HepG2 (cell line): ENCODE measurements around the gene CDKN1A. TPM values are rescaled to one million over a fixed set of nuclear protein-coding genes. Genes with fewer than 3 reads are reported as not detected.

ENCODE experiments used
- DNMT1 ChIP-seq: sonication (generic); formaldehyde crosslinking; IDR thresholded peaks from 2 replicates; pipeline ENCODE4 v1.5.1; 2020; ENCODE audit warnings: mild to moderate bottlenecking, missing genetic modification reagents
- KDM6A ChIP-seq: IDR thresholded peaks from 2 replicates; pipeline ENCODE4 v1.6.1; 2016; ENCODE audit warnings: low read depth
- KLF6 ChIP-seq: IDR thresholded peaks from 2 replicates; pipeline ENCODE4 v1.8.0; 2016; ENCODE audit warnings: missing biosample characterization, missing genetic modification reagents
- KLF9 ChIP-seq: IDR thresholded peaks from 2 replicates; pipeline ENCODE4 v1.6.1; 2016; ENCODE audit warnings: low read depth
- MED1 ChIP-seq: sonication (generic); formaldehyde crosslinking; IDR thresholded peaks from 2 replicates; pipeline ENCODE4 v1.4.0; 2020; ENCODE audit warnings: missing genetic modification reagents
- MTA1 ChIP-seq: sonication (generic); formaldehyde crosslinking; IDR thresholded peaks from 2 replicates; pipeline ENCODE4 v1.4.0; 2020; ENCODE audit warnings: missing genetic modification reagents, mild to moderate bottlenecking, borderline replicate concordance
- NKX3-1 ChIP-seq: sonication (generic); formaldehyde crosslinking; IDR thresholded peaks from 2 replicates; pipeline ENCODE4 v1.5.0; 2020; ENCODE audit warnings: missing genetic modification reagents
- PAWR ChIP-seq: sonication (generic); formaldehyde crosslinking; IDR thresholded peaks from 2 replicates; pipeline ENCODE4 v1.4.0; 2020; ENCODE audit warnings: missing genetic modification reagents, mild to moderate bottlenecking, borderline replicate concordance
- RBFOX2 ChIP-seq: fragments of 200-400 bp; formaldehyde crosslinking; IDR thresholded peaks from 2 replicates; pipeline ENCODE4 v1.6.1; 2017; ENCODE audit warnings: low read depth, mild to moderate bottlenecking, low read length
- SMYD3 ChIP-seq: sonication (generic); formaldehyde crosslinking; IDR thresholded peaks from 2 replicates; pipeline ENCODE4 v1.8.1; 2023; ENCODE audit warnings: mild to moderate bottlenecking, missing genetic modification reagents
- SNAI1 ChIP-seq: sonication (generic); formaldehyde crosslinking; IDR thresholded peaks from 2 replicates; pipeline ENCODE4 v1.5.0; 2020; ENCODE audit warnings: mild to moderate bottlenecking, missing genetic modification reagents, borderline replicate concordance
- SNAPC2 ChIP-seq: sonication (generic); formaldehyde crosslinking; IDR thresholded peaks from 2 replicates; pipeline ENCODE4 v1.8.1; 2022; ENCODE audit warnings: mild to moderate bottlenecking, missing genetic modification reagents
- XBP1 ChIP-seq: sonication (generic); formaldehyde crosslinking; IDR thresholded peaks from 2 replicates; pipeline ENCODE4 v1.5.0; 2020; ENCODE audit warnings: missing genetic modification reagents
- YEATS2 ChIP-seq: sonication (generic); formaldehyde crosslinking; IDR thresholded peaks from 2 replicates; pipeline ENCODE4 v1.4.0; 2020; ENCODE audit warnings: missing genetic modification reagents, borderline replicate concordance
- ZBTB21 ChIP-seq: sonication (generic); formaldehyde crosslinking; IDR thresholded peaks from 2 replicates; pipeline ENCODE4 v1.4.0; 2020; ENCODE audit warnings: missing genetic modification reagents
- ZNF430 ChIP-seq: sonication (generic); formaldehyde crosslinking; IDR thresholded peaks from 2 replicates; pipeline ENCODE4 v1.9.0; 2021; ENCODE audit warnings: mild to moderate bottlenecking, missing genetic modification reagents
- ZNF616 ChIP-seq: sonication (generic); formaldehyde crosslinking; IDR thresholded peaks from 2 replicates; pipeline ENCODE4 v1.5.0; 2020; ENCODE audit warnings: low read depth, mild to moderate bottlenecking, missing genetic modification reagents
- ZNF768 ChIP-seq: sonication (generic); formaldehyde crosslinking; IDR thresholded peaks from 2 replicates; pipeline ENCODE4 v1.4.0; 2020; ENCODE audit warnings: missing genetic modification reagents
- ZNF790 ChIP-seq: sonication (generic); formaldehyde crosslinking; IDR thresholded peaks from 2 replicates; pipeline ENCODE4 v1.8.0; 2022; ENCODE audit warnings: missing genetic modification reagents, mild to moderate bottlenecking, borderline replicate concordance
- ZNF879 ChIP-seq: sonication (generic); formaldehyde crosslinking; IDR thresholded peaks from 2 replicates; pipeline ENCODE4 v1.8.1; 2023; ENCODE audit warnings: missing genetic modification reagents
- polyA plus RNA-seq, 8 experiments: library from polyadenylated mRNA; depleted of rRNA in 3 of 8; stranded (reverse) in 7 of 8; unstranded in 1 of 8; fragments of >200 nt; fragmentation: Illumina TruSeq in 4 of 8; extraction: Trizol in 4 of 8; gene quantifications; 2 replicates each; pipeline versions ENCODE4 v1.2.1 to v1.2.3, GENCODE V29; 2011 to 2016; ENCODE audit warnings: low read depth in 4 of 8, missing spikeins in 1 of 8, mixed read lengths in 1 of 8; ENCODE audit not compliant: insufficient read depth in 1 of 8
- total RNA-seq, 5 experiments: library from RNA; depleted of rRNA; stranded (reverse); fragments of >200 nt; fragmentation: Illumina TruSeq; extraction: Trizol; gene quantifications; 2 replicates each; pipeline ENCODE4 v1.2.3, GENCODE V29; 2016; ENCODE audit warnings: low read depth in 1 of 5
- TF ChIP-seq, protein P1 (sequence below): sonication (generic); formaldehyde crosslinking; IDR thresholded peaks from 2 replicates; pipeline ENCODE4 v1.8.1; 2023; ENCODE audit warnings: mild to moderate bottlenecking, missing genetic modification reagents
- TF ChIP-seq, protein P2 (sequence below): sonication (generic); formaldehyde crosslinking; IDR thresholded peaks from 2 replicates; pipeline ENCODE4 v1.5.1; 2020; ENCODE audit warnings: mild to moderate bottlenecking, missing genetic modification reagents
- TF ChIP-seq, protein P3 (sequence below): sonication (generic); formaldehyde crosslinking; IDR thresholded peaks from 2 replicates; pipeline ENCODE4 v1.5.0; 2020; ENCODE audit warnings: mild to moderate bottlenecking, low read depth, missing genetic modification reagents, borderline replicate concordance
- TF ChIP-seq, protein P4 (sequence below): sonication (generic); formaldehyde crosslinking; IDR thresholded peaks from 2 replicates; pipeline ENCODE4 v1.4.0; 2020; ENCODE audit warnings: missing genetic modification reagents

Gene CDKN1A
- total and polyA plus RNA-seq, 2 of the 13 experiments (the other 11 are each of a cell fraction or from before 2014, with no cell fraction given) = 60.7 to 92.1 TPM

DNA sequence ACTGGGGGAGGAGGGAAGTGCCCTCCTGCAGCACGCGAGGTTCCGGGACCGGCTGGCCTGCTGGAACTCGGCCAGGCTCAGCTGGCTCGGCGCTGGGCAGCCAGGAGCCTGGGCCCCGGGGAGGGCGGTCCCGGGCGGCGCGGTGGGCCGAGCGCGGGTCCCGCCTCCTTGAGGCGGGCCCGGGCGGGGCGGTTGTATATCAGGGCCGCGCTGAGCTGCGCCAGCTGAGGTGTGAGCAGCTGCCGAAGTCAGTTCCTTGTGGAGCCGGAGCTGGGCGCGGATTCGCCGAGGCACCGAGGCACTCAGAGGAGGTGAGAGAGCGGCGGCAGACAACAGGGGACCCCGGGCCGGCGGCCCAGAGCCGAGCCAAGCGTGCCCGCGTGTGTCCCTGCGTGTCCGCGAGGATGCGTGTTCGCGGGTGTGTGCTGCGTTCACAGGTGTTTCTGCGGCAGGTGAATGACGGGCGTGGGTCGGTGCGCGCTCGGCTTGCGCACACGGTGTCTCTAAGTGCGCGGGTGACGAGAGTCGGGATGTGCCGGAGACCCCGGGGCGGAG is at the start of gene CDKN1A (continued):
- TF ChIP-seq DNMT1 (0 out of 2 replicates have a peak, but pooled peaks have one; percentile 78), KDM6A (peak; percentile 1; the same call in 1 of the 2 replicates), SMYD3 (CRISPR knock-in tag) (peak; percentile 85; the same call in 1 of the 2 replicates), MTA1 (peak; percentile 61; the same call in 1 of the 2 replicates), ZNF768 (peak; percentile 75), YEATS2 (CRISPR knock-in tag) (0 out of 2 replicates have a peak, but pooled peaks have one; percentile 8), XBP1 (CRISPR knock-in tag) (no peak), ZNF430 (peak; percentile 94), ZNF790 (CRISPR knock-in tag) (peak; percentile 82; the same call in 1 of the 2 replicates), SNAI1 (CRISPR knock-in tag) (no peak), MED1 (CRISPR knock-in tag) (peak; percentile 92), ZNF616 (CRISPR knock-in tag) (peak; percentile 88; the same call in 1 of the 2 replicates), KLF9 (0 out of 2 replicates have a peak, but pooled peaks have one; percentile 65), NKX3-1 (CRISPR knock-in tag) (peak; percentile 74; the same call in 1 of the 2 replicates), KLF6 (CRISPR knock-in tag) (peak; percentile 94), SNAPC2 (CRISPR knock-in tag) (0 out of 2 replicates have a peak, but pooled peaks have one; percentile 1), ZNF879 (CRISPR knock-in tag) (no peak; the same call in 1 of the 2 replicates), RBFOX2 (peak; percentile 100), ZBTB21 (CRISPR knock-in tag) (0 out of 2 replicates have a peak, but pooled peaks have one; percentile 13), PAWR (CRISPR knock-in tag) (no peak)
- TF ChIP-seq, protein P1, sequence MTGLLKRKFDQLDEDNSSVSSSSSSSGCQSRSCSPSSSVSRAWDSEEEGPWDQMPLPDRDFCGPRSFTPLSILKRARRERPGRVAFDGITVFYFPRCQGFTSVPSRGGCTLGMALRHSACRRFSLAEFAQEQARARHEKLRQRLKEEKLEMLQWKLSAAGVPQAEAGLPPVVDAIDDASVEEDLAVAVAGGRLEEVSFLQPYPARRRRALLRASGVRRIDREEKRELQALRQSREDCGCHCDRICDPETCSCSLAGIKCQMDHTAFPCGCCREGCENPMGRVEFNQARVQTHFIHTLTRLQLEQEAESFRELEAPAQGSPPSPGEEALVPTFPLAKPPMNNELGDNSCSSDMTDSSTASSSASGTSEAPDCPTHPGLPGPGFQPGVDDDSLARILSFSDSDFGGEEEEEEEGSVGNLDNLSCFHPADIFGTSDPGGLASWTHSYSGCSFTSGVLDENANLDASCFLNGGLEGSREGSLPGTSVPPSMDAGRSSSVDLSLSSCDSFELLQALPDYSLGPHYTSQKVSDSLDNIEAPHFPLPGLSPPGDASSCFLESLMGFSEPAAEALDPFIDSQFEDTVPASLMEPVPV (CRISPR knock-in tag) = peak; percentile 19; the same call in 1 of the 2 replicates
- TF ChIP-seq, protein P2, sequence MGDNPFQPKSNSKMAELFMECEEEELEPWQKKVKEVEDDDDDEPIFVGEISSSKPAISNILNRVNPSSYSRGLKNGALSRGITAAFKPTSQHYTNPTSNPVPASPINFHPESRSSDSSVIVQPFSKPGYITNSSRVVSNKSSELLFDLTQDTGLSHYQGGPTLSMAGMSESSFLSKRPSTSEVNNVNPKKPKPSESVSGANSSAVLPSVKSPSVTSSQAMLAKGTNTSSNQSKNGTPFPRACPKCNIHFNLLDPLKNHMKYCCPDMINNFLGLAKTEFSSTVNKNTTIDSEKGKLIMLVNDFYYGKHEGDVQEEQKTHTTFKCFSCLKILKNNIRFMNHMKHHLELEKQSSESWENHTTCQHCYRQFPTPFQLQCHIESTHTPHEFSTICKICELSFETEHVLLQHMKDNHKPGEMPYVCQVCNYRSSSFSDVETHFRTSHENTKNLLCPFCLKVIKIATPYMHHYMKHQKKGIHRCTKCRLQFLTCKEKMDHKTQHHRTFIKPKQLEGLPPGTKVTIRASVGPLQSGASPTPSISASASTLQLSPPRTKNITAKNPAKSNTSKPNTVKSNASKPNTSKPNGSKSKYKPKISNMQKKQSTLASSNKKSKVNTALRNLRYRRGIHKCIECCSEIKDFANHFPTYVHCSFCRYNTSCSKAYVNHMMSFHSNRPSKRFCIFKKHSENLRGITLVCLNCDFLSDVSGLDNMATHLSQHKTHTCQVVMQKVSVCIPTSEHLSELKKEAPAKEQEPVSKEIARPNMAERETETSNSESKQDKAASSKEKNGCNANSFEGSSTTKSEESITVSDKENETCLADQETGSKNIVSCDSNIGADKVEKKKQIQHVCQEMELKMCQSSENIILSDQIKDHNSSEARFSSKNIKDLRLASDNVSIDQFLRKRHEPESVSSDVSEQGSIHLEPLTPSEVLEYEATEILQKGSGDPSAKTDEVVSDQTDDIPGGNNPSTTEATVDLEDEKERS (CRISPR knock-in tag) = peak; percentile 82
- TF ChIP-seq, protein P3, sequence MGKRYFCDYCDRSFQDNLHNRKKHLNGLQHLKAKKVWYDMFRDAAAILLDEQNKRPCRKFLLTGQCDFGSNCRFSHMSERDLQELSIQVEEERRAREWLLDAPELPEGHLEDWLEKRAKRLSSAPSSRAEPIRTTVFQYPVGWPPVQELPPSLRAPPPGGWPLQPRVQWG (CRISPR knock-in tag) = 0 out of 2 replicates have a peak, but pooled peaks have one; percentile 10
- TF ChIP-seq, protein P4, sequence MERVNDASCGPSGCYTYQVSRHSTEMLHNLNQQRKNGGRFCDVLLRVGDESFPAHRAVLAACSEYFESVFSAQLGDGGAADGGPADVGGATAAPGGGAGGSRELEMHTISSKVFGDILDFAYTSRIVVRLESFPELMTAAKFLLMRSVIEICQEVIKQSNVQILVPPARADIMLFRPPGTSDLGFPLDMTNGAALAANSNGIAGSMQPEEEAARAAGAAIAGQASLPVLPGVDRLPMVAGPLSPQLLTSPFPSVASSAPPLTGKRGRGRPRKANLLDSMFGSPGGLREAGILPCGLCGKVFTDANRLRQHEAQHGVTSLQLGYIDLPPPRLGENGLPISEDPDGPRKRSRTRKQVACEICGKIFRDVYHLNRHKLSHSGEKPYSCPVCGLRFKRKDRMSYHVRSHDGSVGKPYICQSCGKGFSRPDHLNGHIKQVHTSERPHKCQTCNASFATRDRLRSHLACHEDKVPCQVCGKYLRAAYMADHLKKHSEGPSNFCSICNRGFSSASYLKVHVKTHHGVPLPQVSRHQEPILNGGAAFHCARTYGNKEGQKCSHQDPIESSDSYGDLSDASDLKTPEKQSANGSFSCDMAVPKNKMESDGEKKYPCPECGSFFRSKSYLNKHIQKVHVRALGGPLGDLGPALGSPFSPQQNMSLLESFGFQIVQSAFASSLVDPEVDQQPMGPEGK (CRISPR knock-in tag) = peak; percentile 92
